ENCODE data around the gene MPV17. TPM values are rescaled to one million over a fixed set of nuclear protein-coding genes. Genes with fewer than 3 reads are reported as not detected.
"Not testable (repeated sequence)": the region's sequence is repeated elsewhere in the genome, so short reads cannot be mapped to it uniquely, and the experiment has no call there.

Gene MPV17
- polyA plus RNA-seq, 1 donor (not counting 4 experiments of a cell fraction or from before 2014, with no cell fraction given) = 125 TPM

GRCh38 chr2:27354597-27354927, 31.7 kb upstream of the MPV17 start:
- Histone ChIP-seq H3K4me1 (ENCODE audit: control insufficient read depth, extremely low read depth, insufficient read depth, low read length) (peaks cover 18% of the 10 kb centered on the region), H3K4me2 (ENCODE audit: control insufficient read depth, extremely low read depth, insufficient read depth, low read depth, low read length) (no peak overlapping the region), H3K27me3 (ENCODE audit: control insufficient read depth, extremely low read depth, insufficient read depth, low read length) (no peaks in the 10 kb centered on the region), H3K9me3 (ENCODE audit: control insufficient read depth, low read depth, low read length) (no peaks in the 10 kb centered on the region), H3K9me1 (ENCODE audit: control insufficient read depth, extremely low read depth, insufficient read depth, low read length) (no peaks in the 10 kb centered on the region), H3K4me3 (ENCODE audit: control insufficient read depth in 2 of 3, extremely low read depth in 1 of 3, insufficient read depth in 2 of 3, low read depth in 1 of 3, low read length in 3 of 3) (no peak overlapping the region), H3K79me2 (ENCODE audit: control insufficient read depth, insufficient read depth, low read length) (peaks cover 80% of the 10 kb centered on the region), H3K36me3 (ENCODE audit: control insufficient read depth in 2 of 2, extremely low read depth in 1 of 2, insufficient read depth in 2 of 2, low read length in 2 of 2) (peaks cover 0 to 3% of the 10 kb centered on the region in 2 experiments), H2AFZ (ENCODE audit: control insufficient read depth, low read length) (no peak overlapping the region), H3K9ac (ENCODE audit: control insufficient read depth, extremely low read depth, insufficient read depth, low read length) (no peak overlapping the region), H3K27ac (ENCODE audit: control insufficient read depth, insufficient read depth, low read length) (no peak overlapping the region), H4K20me1 (ENCODE audit: control insufficient read depth, extremely low read depth, insufficient read depth, low read length) (no peaks in the 10 kb centered on the region)
- DNase-seq (ENCODE audit: low read depth, low spot score) = no peak
- FAIRE-seq = no peak
- dilution Hi-C loops (cut with MboI; ENCODE audit: extremely low pct_ligation_motif_present, low sequenced_read_pairs) = no loop called here
- TF ChIP-seq EZH2 (IDR thresholded peaks at IDR 0.05; ENCODE audit: low read length) = no peak
- no peak for TF ChIP-seq CTCF (optimal IDR thresholded peaks at IDR 0.05 in 1 of 3, IDR thresholded peaks at IDR 0.05 in 1 of 3, conservative IDR thresholded peaks at IDR 0.05 in 1 of 3; ENCODE audit: extremely low read depth in 1 of 3, insufficient read depth in 2 of 3, low read length in 3 of 3)

- Histone ChIP-seq H3K27ac (ENCODE audit: control insufficient read depth, insufficient read depth, low read length) (peak overlapping the region; percentile 25), H3K79me2 (ENCODE audit: control insufficient read depth, insufficient read depth, low read length) (peaks cover 84% of the 10 kb centered on the region), H3K27me3 (ENCODE audit: control insufficient read depth, extremely low read depth, insufficient read depth, low read length) (no peaks in the 10 kb centered on the region), H2AFZ (ENCODE audit: control insufficient read depth, low read length) (no peak overlapping the region), H4K20me1 (ENCODE audit: control insufficient read depth, extremely low read depth, insufficient read depth, low read length) (no peaks in the 10 kb centered on the region), H3K9me1 (ENCODE audit: control insufficient read depth, extremely low read depth, insufficient read depth, low read length) (no peaks in the 10 kb centered on the region), H3K9me3 (ENCODE audit: control insufficient read depth, low read depth, low read length) (no peaks in the 10 kb centered on the region), H3K4me3 (ENCODE audit: control insufficient read depth in 2 of 3, extremely low read depth in 1 of 3, insufficient read depth in 2 of 3, low read depth in 1 of 3, low read length in 3 of 3) (no peak overlapping the region), H3K4me1 (ENCODE audit: control insufficient read depth, extremely low read depth, insufficient read depth, low read length) (peaks cover 18% of the 10 kb centered on the region), H3K9ac (ENCODE audit: control insufficient read depth, extremely low read depth, insufficient read depth, low read length) (no peak overlapping the region), H3K4me2 (ENCODE audit: control insufficient read depth, extremely low read depth, insufficient read depth, low read depth, low read length) (no peak overlapping the region), H3K36me3 (ENCODE audit: control insufficient read depth in 2 of 2, extremely low read depth in 1 of 2, insufficient read depth in 2 of 2, low read length in 2 of 2) (peaks cover 0 to 3% of the 10 kb centered on the region in 2 experiments)
- dilution Hi-C loops (cut with MboI; ENCODE audit: extremely low pct_ligation_motif_present, low sequenced_read_pairs) = no loop called here
- FAIRE-seq (no peak), DNase-seq (ENCODE audit: low read depth, low spot score) (no peak)
- no peak for TF ChIP-seq EZH2 (IDR thresholded peaks at IDR 0.05; ENCODE audit: low read length)
- no peak for TF ChIP-seq CTCF (optimal IDR thresholded peaks at IDR 0.05 in 1 of 3, IDR thresholded peaks at IDR 0.05 in 1 of 3, conservative IDR thresholded peaks at IDR 0.05 in 1 of 3; ENCODE audit: extremely low read depth in 1 of 3, insufficient read depth in 2 of 3, low read length in 3 of 3)
Measured at GRCh38 chr2:27353762-27354596, 31.1 kb upstream of the MPV17 start.

GRCh38 chr2:27353386-27353761, 30.5 kb upstream of the MPV17 start:
- H3K9me1 ChIP-seq (ENCODE audit: control insufficient read depth, extremely low read depth, insufficient read depth, low read length); H3K4me3 ChIP-seq (ENCODE audit: control insufficient read depth in 2 of 3, extremely low read depth in 1 of 3, insufficient read depth in 2 of 3, low read depth in 1 of 3, low read length in 3 of 3); dilution Hi-C loops (cut with MboI; ENCODE audit: extremely low pct_ligation_motif_present, low sequenced_read_pairs); FAIRE-seq; H3K27me3 ChIP-seq (ENCODE audit: control insufficient read depth, extremely low read depth, insufficient read depth, low read length); H2AFZ ChIP-seq (ENCODE audit: control insufficient read depth, low read length); H3K36me3 ChIP-seq (ENCODE audit: control insufficient read depth in 2 of 2, extremely low read depth in 1 of 2, insufficient read depth in 2 of 2, low read length in 2 of 2); DNase-seq (ENCODE audit: low read depth, low spot score); H4K20me1 ChIP-seq (ENCODE audit: control insufficient read depth, extremely low read depth, insufficient read depth, low read length); H3K9me3 ChIP-seq (ENCODE audit: control insufficient read depth, low read depth, low read length); H3K4me2 ChIP-seq (ENCODE audit: control insufficient read depth, extremely low read depth, insufficient read depth, low read depth, low read length); H3K9ac ChIP-seq (ENCODE audit: control insufficient read depth, extremely low read depth, insufficient read depth, low read length); H3K27ac ChIP-seq (ENCODE audit: control insufficient read depth, insufficient read depth, low read length): not testable (repeated sequence)
- peaks cover 84% of the 10 kb centered on the region for H3K79me2 ChIP-seq (ENCODE audit: control insufficient read depth, insufficient read depth, low read length)
- peaks cover 18% of the 10 kb centered on the region for H3K4me1 ChIP-seq (ENCODE audit: control insufficient read depth, extremely low read depth, insufficient read depth, low read length)
